Measurements from ENCODE around the gene PVALEF. TPM values are rescaled to one million over a fixed set of nuclear protein-coding genes. Genes with fewer than 3 reads are reported as not detected.

Gene PVALEF
- total RNA-seq, 4 donors from 2014 or later, result not detected

- in situ Hi-C loops (cut with MboI; ENCODE audit: low sequenced_read_pairs in 4 of 4), result loop anchor here in 1 of 4 donors (25.0 kb wide), 1 partner anchor 103 kb away; the partner anchor contains the start of genes NDUFAF8 and TEPSIN
- intact Hi-C loops (cut with DNase I; ENCODE audit: low total_unique reads), result no loop called here
- TF ChIP-seq POLR2A (IDR thresholded peaks at IDR 0.05) (no peak), CTCF (IDR thresholded peaks at IDR 0.05 in 4 of 5, conservative IDR thresholded peaks at IDR 0.05 in 1 of 5) (no peak)
- Histone ChIP-seq H3K4me1 (no peaks in the 10 kb centered on the region), H3K27me3 (no peaks in the 10 kb centered on the region), H3K36me3 (no peaks in the 10 kb centered on the region), H3K9me3 (no peaks in the 10 kb centered on the region), H3K27ac (no peak overlapping the region), H3K4me3 (no peak overlapping the region)
- no peak for DNase-seq
- ATAC-seq, result no peak
Observed at GRCh38 chr17:81134064-81134781, 31.1 kb upstream of the PVALEF start.

GRCh38 chr17:81135505-81136278 is 29.6 kb upstream of the PVALEF start:
- ATAC-seq (no peak), DNase-seq (no peak)
- Histone ChIP-seq H3K4me3 (no peak overlapping the region), H3K9me3 (no peaks in the 10 kb centered on the region), H3K27ac (no peak overlapping the region), H3K36me3 (no peaks in the 10 kb centered on the region), H3K27me3 (no peaks in the 10 kb centered on the region), H3K4me1 (no peaks in the 10 kb centered on the region)
- intact Hi-C loops (cut with DNase I; ENCODE audit: low total_unique reads), result no loop called here
- no peak for TF ChIP-seq POLR2A (IDR thresholded peaks at IDR 0.05)
- TF ChIP-seq CTCF (IDR thresholded peaks at IDR 0.05 in 4 of 5, conservative IDR thresholded peaks at IDR 0.05 in 1 of 5), result no peak
- in situ Hi-C loops (cut with MboI; ENCODE audit: low sequenced_read_pairs in 4 of 4), result loop anchor here in 1 of 4 donors (25.0 kb wide), 1 partner anchor 102 kb away; the partner anchor contains the start of genes NDUFAF8 and TEPSIN

GRCh38 chr17:81136366-81136765 is 28.9 kb upstream of the PVALEF start:
- no peaks in the 10 kb centered on the region for H3K27me3 ChIP-seq
- H3K36me3 ChIP-seq, result no peaks in the 10 kb centered on the region
- H3K9me3 ChIP-seq, result no peaks in the 10 kb centered on the region
- no peak for TF ChIP-seq CTCF (IDR thresholded peaks at IDR 0.05 in 4 of 5, conservative IDR thresholded peaks at IDR 0.05 in 1 of 5)
- DNase-seq (no peak), ATAC-seq (no peak)
- H3K27ac ChIP-seq, result no peak overlapping the region
- intact Hi-C loops (cut with DNase I; ENCODE audit: low total_unique reads), result no loop called here
- H3K4me1 ChIP-seq, result no peaks in the 10 kb centered on the region
- no peak overlapping the region for H3K4me3 ChIP-seq
- in situ Hi-C loops (cut with MboI; ENCODE audit: low sequenced_read_pairs in 4 of 4), result loop anchor here in 1 of 4 donors (25.0 kb wide), 1 partner anchor 101 kb away; the partner anchor contains the start of genes NDUFAF8 and TEPSIN

DNA sequence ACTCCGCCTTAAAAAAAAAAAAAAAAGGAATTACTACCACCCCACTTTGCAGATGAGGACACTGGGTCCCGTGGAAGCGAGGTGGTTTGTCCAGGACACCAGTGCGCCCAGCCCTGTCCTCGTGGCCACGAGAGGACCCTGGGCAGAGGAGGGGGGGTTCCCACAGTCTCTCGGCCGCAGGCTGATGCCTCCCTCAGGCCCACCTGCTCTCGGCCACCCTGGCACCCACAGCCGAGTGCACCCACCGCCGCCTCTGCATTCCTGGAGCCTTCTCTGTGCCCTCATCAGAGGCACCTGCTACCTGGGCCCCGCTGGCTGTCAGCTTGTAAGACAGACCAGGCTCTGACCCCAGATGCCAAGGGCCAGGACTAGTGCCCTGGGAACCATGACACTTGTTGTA is 28.1 kb upstream of the PVALEF start:
- H3K4me3 ChIP-seq, result no peak overlapping the region
- H3K4me1 ChIP-seq, result no peaks in the 10 kb centered on the region
- ATAC-seq, result no peak
- H3K27ac ChIP-seq, result no peak overlapping the region
- intact Hi-C loops (cut with DNase I; ENCODE audit: low total_unique reads) (no loop called here), in situ Hi-C loops (cut with MboI; ENCODE audit: low sequenced_read_pairs in 4 of 4) (loop anchor here in 1 of 4 donors (25.0 kb wide), 1 partner anchor 100 kb away; the partner anchor contains the start of genes NDUFAF8 and TEPSIN)
- no peak for TF ChIP-seq CTCF (IDR thresholded peaks at IDR 0.05 in 4 of 5, conservative IDR thresholded peaks at IDR 0.05 in 1 of 5)
- no peak for TF ChIP-seq POLR2A (IDR thresholded peaks at IDR 0.05)
- no peak for DNase-seq
- H3K27me3 ChIP-seq, result no peaks in the 10 kb centered on the region
- H3K36me3 ChIP-seq, result no peaks in the 10 kb centered on the region
- no peaks in the 10 kb centered on the region for H3K9me3 ChIP-seq
